K562 (cell line): ENCODE measurements around the gene MVB12B. TPM values are rescaled to one million over a fixed set of nuclear protein-coding genes. Genes with fewer than 3 reads are reported as not detected.

Experiments
- ATAC-seq: fragments of 200-7000 bp; cut with Tn5 transposase; 3 replicates; pipeline ENCODE4 v1.9.1; 2020; ENCODE audit warnings: moderate library complexity
- BruUV-seq: library from RNA; stranded (reverse); fragments of 400-500 nt; replicated peaks from 2 replicates; lab custom pipeline; 2021; lab: Mats Ljungman, UMichigan
- CTCF ChIA-PET: fragments of 300-600 bp; formaldehyde crosslinking; extraction: SDS; loops from one replicate; lab custom pipeline; 2021; ENCODE audit warnings: low intra/inter-chr PET ratio; lab: Yijun Ruan, JAX
- POLR2A ChIA-PET: fragments of 300-600, 350-650 bp; sonication (Branson Sonifier 250); formaldehyde crosslinking; extraction: SDS; loops from one replicate; lab custom pipeline; 2021; ENCODE audit warnings: antibody characterized with exemption, inconsistent platforms; lab: Yijun Ruan, JAX
- DNase-seq, 4 experiments: peaks; one replicate each; pipeline versions ENCODE4 v3.0.0 to v3.0.0-alpha.2; 2011 to 2018; ENCODE audit warnings: low spot score in 3 of 4, mixed read lengths in 3 of 4; ENCODE audit errors: extremely low read depth in 1 of 4
- FAIRE-seq: peaks from 2 replicates; lab custom pipeline; 2011; peaks lifted over from hg19 to GRCh38; lab: Jason Lieb, UNC
- H2AFZ ChIP-seq: 2 replicates; pipeline ENCODE4 v1.6.0; 2011; ENCODE audit warnings: low read depth, low read length, control low read depth, inconsistent platforms
- H3K27ac ChIP-seq: fragments of 200-600 bp; 3 replicates; pipeline ENCODE4 v1.8.0; 2011; ENCODE audit warnings: low read depth, mild to moderate bottlenecking, control low read depth, inconsistent platforms, low read length, moderate library complexity, mixed read lengths; ENCODE audit errors: extremely low read depth
- H3K27me3 ChIP-seq, 2 experiments: fragments of 300-600 bp in 1 of 2; 2 replicates in 1 of 2; 3 replicates in 1 of 2; pipeline versions ENCODE4 v1.6.0 to v1.8.0; 2011; ENCODE audit warnings: inconsistent platforms in 2 of 2, low read length in 2 of 2, mild to moderate bottlenecking in 1 of 2, mixed read lengths in 1 of 2, moderate library complexity in 1 of 2; ENCODE audit not compliant: control insufficient read depth in 2 of 2, insufficient read depth in 2 of 2
- H3K36me3 ChIP-seq: fragments of 300-600 bp; 3 replicates; pipeline ENCODE4 v1.8.0; 2011; ENCODE audit warnings: mild to moderate bottlenecking, low read length, inconsistent platforms; ENCODE audit not compliant: control insufficient read depth, insufficient read depth
- H3K4me1 ChIP-seq, 2 experiments: fragments of 200-600 bp in 1 of 2; replicated peaks in 1 of 2; 2 replicates in 1 of 2; 3 replicates in 1 of 2; pipeline versions ENCODE4 v1.5.1 to v1.8.0; 2011; ENCODE audit warnings: inconsistent platforms in 2 of 2, low read length in 2 of 2, mild to moderate bottlenecking in 1 of 2, mixed read lengths in 1 of 2, moderate library complexity in 1 of 2; ENCODE audit not compliant: control insufficient read depth in 2 of 2, insufficient read depth in 2 of 2
- H3K4me2 ChIP-seq: 2 replicates; pipeline ENCODE4 v1.6.1; 2011; ENCODE audit warnings: low read length, control low read depth, inconsistent platforms, mixed read lengths; ENCODE audit not compliant: insufficient read depth
- H3K4me3 ChIP-seq: fragments of 200-600 bp; sonication (generic), shearing (Covaris generic); 2 replicates; pipeline ENCODE4 v1.5.1; 2016; ENCODE audit warnings: control low read depth, inconsistent platforms
- H3K79me2 ChIP-seq: fragments of 200-600 bp; 3 replicates; pipeline ENCODE4 v1.8.0; 2011; ENCODE audit warnings: low read length, inconsistent platforms; ENCODE audit not compliant: control insufficient read depth, insufficient read depth
- H3K9ac ChIP-seq, 2 experiments: 2 replicates each; pipeline versions ENCODE4 v1.6.0 to v1.6.1; 2011; ENCODE audit warnings: low read depth in 2 of 2, low read length in 2 of 2, control low read depth in 1 of 2, inconsistent platforms in 1 of 2, mild to moderate bottlenecking in 1 of 2, mixed read lengths in 1 of 2; ENCODE audit not compliant: insufficient read depth in 1 of 2
- H3K9me1 ChIP-seq: one replicate; pipeline ENCODE4 v1.6.0; 2011; ENCODE audit warnings: inconsistent platforms, mild to moderate bottlenecking, low read length, moderate library complexity; ENCODE audit not compliant: control insufficient read depth, insufficient read depth
- H3K9me3 ChIP-seq: replicated peaks from 2 replicates; pipeline ENCODE4 v1.5.1; 2011; ENCODE audit warnings: low read depth, low read length, inconsistent platforms; ENCODE audit not compliant: control insufficient read depth, insufficient read depth
- H4K20me1 ChIP-seq: replicated peaks from 2 replicates; pipeline ENCODE4 v1.6.1; 2011; ENCODE audit warnings: low read length, inconsistent platforms, mixed read lengths; ENCODE audit not compliant: control insufficient read depth, insufficient read depth
- FOXJ3 ChIP-seq: sonication (generic); formaldehyde crosslinking; IDR thresholded peaks from 2 replicates; pipeline ENCODE4 v1.4.0; 2020; ENCODE audit warnings: mild to moderate bottlenecking, missing genetic modification reagents
- IRF2 ChIP-seq: sonication (generic); formaldehyde crosslinking; IDR thresholded peaks from 2 replicates; pipeline ENCODE4 v1.8.1; 2022; ENCODE audit warnings: mild to moderate bottlenecking, missing genetic modification reagents
- LARP7 ChIP-seq: fragments of 450-650 bp; IDR thresholded peaks from 2 replicates; pipeline ENCODE4 v1.6.1; 2016
- LEF1 ChIP-seq: fragments of 450-650 bp; IDR thresholded peaks from 2 replicates; pipeline ENCODE4 v1.6.1; 2016; ENCODE audit warnings: mild to moderate bottlenecking
- MBD1 ChIP-seq: fragments of 250-450 bp; sonication (Bioruptor Pico); IDR thresholded peaks from 2 replicates; pipeline ENCODE4 v1.8.0; 2022; ENCODE audit warnings: inconsistent platforms
- TAF1 ChIP-seq: IDR thresholded peaks from 2 replicates; pipeline ENCODE4 v1.6.1; 2011; ENCODE audit warnings: mild to moderate bottlenecking, low read length, moderate library complexity; ENCODE audit not compliant: insufficient read depth, control insufficient read depth, severe bottlenecking; ENCODE audit errors: extremely low read depth
- WGBS: fragments of 100-300 bp; shearing (Covaris generic); methylation state at CpG from one replicate; pipeline ENCODE4 v1.1.6; 2016; ENCODE audit warnings: low coverage, mixed read lengths; ENCODE audit not compliant: insufficient coverage; ENCODE audit errors: missing lambda C conversion rate; 5-methylcytosine and 5-hydroxymethylcytosine counted together
- in situ Hi-C: fragments of 300-500 bp; cut with MboI; formaldehyde crosslinking; loops from 4 replicates; pipeline ENCODE4 v1.15.0; 2018; ENCODE audit warnings: inconsistent platforms, mixed read lengths
- intact Hi-C: fragments of 100-400 bp; cut with micrococcal nuclease; formaldehyde crosslinking; loops from 2 replicates; pipeline ENCODE4 v1.14.2; 2022
- polyA plus RNA-seq, 8 experiments: library from polyadenylated mRNA; depleted of rRNA in 4 of 8; stranded (reverse) in 5 of 8; unstranded in 3 of 8; fragments of >200 nt; fragmentation: Nextera tagmentation in 2 of 8; fragmentation: Illumina TruSeq in 1 of 8; extraction: Ambion mirVana in 2 of 8; extraction: Trizol in 1 of 8; gene quantifications; 2 replicates each; pipeline versions ENCODE4 v1.2.1 to v1.2.3, GENCODE V29; 2011 to 2014; ENCODE audit warnings: inconsistent platforms in 1 of 8, missing spikeins in 1 of 8
- total RNA-seq, 7 experiments: library from RNA; depleted of rRNA in 6 of 7; stranded (reverse); fragments of >200 nt in 6 of 7; fragmentation: Illumina TruSeq in 2 of 7; extraction: Trizol in 2 of 7; gene quantifications; 2 replicates each; pipeline versions ENCODE4 v1.2.1 to v1.2.3, GENCODE V29; 2011 to 2021; ENCODE audit warnings: low replicate concordance in 1 of 7

The MVB12B gene
- total and polyA plus RNA-seq, 9 of the 15 experiments (the other 6 are each of a cell fraction or from before 2014, with no cell fraction given) = not detected

DNA sequence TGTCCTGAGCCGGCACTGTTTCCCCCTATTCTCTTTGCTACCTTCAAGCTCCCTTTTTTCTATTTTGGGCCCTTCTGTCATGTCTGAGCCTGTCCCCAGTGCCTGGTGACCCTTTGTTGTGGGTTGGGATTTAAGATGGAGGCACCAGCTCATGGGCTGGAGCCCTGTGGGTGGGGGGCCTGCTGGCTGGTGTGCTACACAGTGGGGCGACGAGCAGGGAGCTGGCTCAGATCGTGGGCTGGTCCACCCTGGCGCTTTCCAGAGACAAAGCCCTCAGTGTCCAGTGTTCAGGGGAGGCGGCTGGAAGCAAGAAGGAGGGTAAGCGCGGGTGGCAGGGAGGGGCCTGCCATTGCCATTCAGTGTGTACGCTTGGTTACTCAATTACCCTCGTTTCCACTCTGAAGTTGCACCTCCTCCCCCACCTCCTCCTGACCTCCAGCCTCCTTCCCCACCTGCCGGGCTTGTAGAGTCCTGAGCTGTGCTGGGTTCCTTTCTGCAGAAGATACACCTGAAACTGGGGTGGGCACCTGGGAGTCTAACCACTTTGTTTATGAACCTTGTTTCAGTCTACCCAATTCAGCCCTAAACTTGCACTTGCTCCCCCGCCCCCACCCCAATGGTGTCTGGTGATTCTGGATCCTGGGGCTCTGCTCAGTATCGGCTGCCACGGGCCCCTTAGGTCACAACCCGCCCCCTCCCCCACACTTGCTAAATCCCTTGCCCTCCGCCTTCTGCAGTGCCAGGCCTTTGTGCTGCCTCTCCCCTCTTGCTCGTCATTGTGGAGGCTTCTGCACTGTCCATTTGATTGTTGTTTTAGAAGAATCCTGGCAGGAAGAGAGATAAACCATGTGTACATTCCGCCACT lies 49.9 kb downstream of the MVB12B start:
- 2% methylated on average over 11 of the region's 18 CpGs for WGBS
- Histone ChIP-seq H3K27ac (no peak overlapping the region), H3K4me2 (no peak overlapping the region), H3K27me3 (peaks cover 19 to 63% of the 10 kb centered on the region in 2 experiments; a peak in 4 of 5 replicates), H3K9ac (no peak overlapping the region), H3K9me3 (no peaks in the 10 kb centered on the region), H3K79me2 (no peaks in the 10 kb centered on the region), H3K4me1 (no peaks in the 10 kb centered on the region), H4K20me1 (no peaks in the 10 kb centered on the region; the same call in 1 of the 2 replicates), H3K9me1 (no peaks in the 10 kb centered on the region), H3K4me3 (no peak overlapping the region), H3K36me3 (no peaks in the 10 kb centered on the region), H2AFZ (no peak overlapping the region)
- TF ChIP-seq LEF1 = no peak
- TF ChIP-seq FOXJ3 (CRISPR knock-in tag) = no peak
- no peak for TF ChIP-seq LARP7
- no peak for TF ChIP-seq IRF2 (CRISPR knock-in tag)
- TF ChIP-seq TAF1 = no peak
- TF ChIP-seq MBD1 (CRISPR knock-in tag) = no peak
- POLR2A ChIA-PET = interaction anchor here (0.8 kb wide), 1 partner anchor 174 kb away, joined by 3 read pairs; no protein-coding TSS in a partner anchor
- CTCF ChIA-PET = no interaction called here
- ATAC-seq (no peak), DNase-seq (no peak), FAIRE-seq (no peak)
- intact Hi-C loops = no loop called here
- in situ Hi-C loops = no loop called here
- no TSS peak for BruUV-seq
